Left colon (tissue), 2 donors: ENCODE measurements around the gene TMCO5A. TPM values are rescaled to one million over a fixed set of nuclear protein-coding genes. Genes with fewer than 3 reads are reported as not detected.
A peak's percentile ranks its signal among the peaks of the same experiment; 100 is the strongest.
"Not testable (repeated sequence)": the region's sequence is repeated elsewhere in the genome, so short reads cannot be mapped to it uniquely, and the experiment has no call there.

ENCODE experiments used
- ATAC-seq: fragments of 200-7000 bp; cut with Tn5 transposase; one replicate; pipeline ENCODE4 v1.9.1; 2020; ENCODE audit warnings: mild to moderate bottlenecking, moderate library complexity
- DNase-seq, 2 donors: peaks; one replicate each; pipeline ENCODE4 v3.0.0-alpha.2; 2020
- intact Hi-C, 2 donors: fragments of 100-400 bp; cut with DNase I in 1 of 2; cut with micrococcal nuclease in 1 of 2; formaldehyde crosslinking; loops; one replicate each; pipeline versions ENCODE4 v1.11.2 to v1.14.0; 2022; cut with DNase I, micrococcal nuclease
- total RNA-seq, 2 donors: library from RNA; stranded (reverse); fragmentation: NEBNext Ultra II Directional; extraction: Animal tissue kit (Norgen Biotek cat#: 25700); gene quantifications; one replicate each; pipeline ENCODE4 v1.2.1, GENCODE V29; 2021
- donor health status: DM: no; HTN: no; CAD: no.
- donor health status: DM: yes; HTN: yes; CAD: no.

The TMCO5A gene
- total RNA-seq, 2 donors from 2014 or later, result not detected

DNA sequence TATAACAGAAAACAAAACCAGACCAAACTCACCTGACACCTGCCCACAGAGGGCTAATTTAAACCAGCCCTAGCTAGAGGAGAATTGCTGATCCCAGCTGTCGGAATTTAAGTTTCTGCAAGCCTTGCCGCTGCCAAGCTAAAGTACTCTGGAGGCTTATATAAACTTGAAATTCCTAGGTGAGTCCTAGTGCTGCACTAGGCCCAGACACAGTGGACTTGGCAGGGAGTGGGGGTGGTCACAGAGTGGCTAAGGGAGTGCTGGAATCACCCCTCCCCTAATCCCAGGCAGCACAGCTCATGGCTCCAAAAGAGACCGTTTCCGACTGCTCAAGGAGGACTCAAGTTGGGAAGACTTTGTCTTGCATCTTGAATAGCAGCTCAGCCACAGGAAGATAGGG is 17.6 kb downstream of the TMCO5A start:
- DNase-seq, result no peak
- intact Hi-C loops, result no loop called here
- no peak for ATAC-seq

DNA sequence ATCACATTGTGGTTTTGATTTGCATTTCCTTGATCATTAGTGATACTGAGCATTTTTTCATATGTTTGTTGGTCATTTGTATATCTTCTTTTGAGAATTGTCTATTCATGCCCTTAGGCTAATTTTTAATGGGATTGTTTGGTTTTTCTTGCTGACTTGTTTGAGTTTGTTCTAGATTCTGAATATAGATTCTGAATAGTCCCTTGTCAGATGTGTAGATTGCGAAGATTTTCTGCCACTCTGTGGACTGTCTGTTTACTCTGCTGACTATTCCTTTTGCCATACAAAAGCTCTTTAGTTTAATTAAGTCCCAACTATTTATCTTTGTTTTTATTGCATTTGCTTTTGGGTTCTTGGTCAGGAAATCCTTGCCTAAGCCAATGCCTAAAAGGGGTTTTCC is 26.3 kb downstream of the TMCO5A start:
- ATAC-seq, intact Hi-C loops, DNase-seq: not testable (repeated sequence)

DNA sequence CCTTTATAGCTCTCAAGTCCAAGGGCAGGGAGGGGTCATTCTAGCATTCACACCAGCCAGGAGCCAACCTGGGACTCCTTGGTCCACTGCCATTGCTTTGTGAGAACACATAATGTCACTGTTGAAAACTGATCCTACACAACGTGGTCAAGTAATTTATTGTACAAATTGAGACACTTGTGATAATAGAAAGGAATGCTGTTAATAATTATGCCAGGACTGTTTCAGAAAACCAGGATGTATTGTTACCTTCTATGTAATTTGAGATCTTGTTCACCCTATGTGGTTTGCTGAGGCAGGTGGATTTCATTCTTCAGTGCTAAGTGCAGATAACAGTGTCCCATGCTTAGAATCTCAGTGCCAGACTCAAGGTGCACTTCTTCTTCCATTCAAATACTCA is 33.3 kb downstream of the TMCO5A start:
- ATAC-seq (no peak), DNase-seq (no peak)
- intact Hi-C loops, result no loop called here

DNA sequence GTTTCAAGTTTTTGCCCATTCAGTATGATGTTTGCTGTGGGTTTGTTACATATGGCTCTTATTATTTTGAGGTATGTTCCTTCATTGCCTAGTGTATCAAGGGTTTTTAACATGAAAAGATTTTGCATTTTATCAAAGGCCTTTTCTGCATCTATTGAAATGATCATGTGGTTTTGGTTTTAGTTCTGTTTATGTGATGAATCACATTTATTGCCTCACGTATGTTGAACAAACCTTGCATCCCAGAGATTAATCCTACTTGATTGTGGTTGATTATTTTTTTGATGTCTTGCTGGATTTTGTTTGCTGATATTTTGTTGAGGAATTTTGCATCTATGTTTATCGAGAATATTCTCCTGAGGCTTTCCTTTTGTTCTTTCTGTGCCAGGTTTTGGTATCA is 39.4 kb downstream of the TMCO5A start:
- no peak for ATAC-seq
- intact Hi-C loops, result no loop called here

DNA sequence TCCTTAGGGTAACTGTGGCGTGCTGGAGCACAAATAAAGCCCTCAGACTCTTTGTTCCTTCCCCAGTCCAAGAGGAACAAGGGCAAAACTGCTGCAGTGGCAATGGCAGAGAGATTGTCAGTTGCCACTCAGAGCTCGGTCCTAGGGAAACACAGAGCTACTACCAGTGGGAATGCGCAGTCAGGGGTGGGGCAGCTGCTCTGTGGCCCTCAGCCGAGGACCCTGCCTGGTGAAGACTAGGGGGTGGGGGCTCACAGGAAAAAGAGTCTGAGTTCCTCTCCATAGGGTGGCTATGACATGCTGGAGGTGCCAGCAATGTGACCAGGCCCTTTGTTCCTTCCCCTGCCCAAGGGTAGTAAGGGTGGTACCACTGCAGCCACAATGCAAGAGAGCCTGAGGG is 43.8 kb downstream of the TMCO5A start:
- ATAC-seq, result no peak
- no peak for DNase-seq
- intact Hi-C loops, result no loop called here

More for the DNA sequence above, 39.4 kb downstream of the TMCO5A start:
- DNase-seq, result no peak

DNA sequence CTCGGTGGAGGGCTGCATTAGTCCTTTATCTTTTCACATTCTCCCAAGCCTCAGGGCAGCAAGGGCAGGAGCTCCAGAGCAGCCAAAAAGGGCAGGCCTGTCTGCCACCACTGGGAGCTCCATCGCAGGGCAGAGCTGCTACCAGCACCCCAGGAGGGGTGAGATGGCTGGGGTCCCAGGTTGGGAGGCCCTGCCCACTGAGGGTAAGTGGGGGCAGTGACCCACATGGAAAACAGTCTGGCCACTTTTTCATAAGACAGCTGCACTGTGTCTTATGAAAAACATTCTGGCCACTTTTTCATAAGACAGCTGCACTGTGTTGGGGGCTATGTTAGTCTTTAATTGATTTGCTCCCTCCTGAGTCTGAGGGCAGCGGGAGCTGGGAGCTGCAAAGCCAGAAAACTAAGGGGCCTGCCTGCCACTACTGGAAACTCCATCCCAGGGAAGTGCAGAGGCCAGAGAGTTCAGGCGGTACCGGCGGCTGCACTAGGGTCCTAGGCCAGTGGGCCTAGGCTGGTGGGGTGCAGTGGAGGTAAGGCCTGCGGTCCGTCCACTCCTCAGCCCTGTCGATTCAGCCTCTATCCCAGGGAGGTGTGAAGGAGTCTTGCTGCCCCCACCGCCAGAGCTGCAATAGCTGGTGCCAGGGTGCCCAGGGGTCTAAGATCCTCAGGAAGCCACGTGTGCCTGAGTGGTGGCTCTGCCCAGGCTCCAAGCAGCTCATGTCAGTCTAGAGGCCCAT is 45.4 kb downstream of the TMCO5A start:
- intact Hi-C loops, result no loop called here
- DNase-seq (no peak), ATAC-seq (no peak)

DNA sequence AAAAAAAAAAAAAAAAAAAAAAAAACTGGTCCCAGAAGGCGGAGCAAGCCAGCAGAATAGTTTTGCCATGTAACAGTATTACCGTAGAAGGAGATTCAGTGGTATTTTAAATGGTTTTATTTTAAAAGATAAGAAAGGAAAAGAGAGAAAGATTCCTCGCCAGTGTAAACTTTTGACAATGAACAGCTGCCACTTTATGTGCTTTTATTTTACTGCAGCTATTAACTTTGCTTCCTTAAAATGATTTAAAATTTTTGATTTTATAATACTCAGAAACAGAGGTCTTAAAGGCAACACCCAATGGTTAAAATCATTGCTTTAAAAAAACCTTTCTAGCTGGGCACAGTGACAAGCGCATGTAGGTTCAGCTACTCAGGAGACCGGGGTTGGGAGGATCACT is 46.8 kb downstream of the TMCO5A start:
- ATAC-seq, result no peak
- DNase-seq, result no peak
- intact Hi-C loops, result no loop called here

DNA sequence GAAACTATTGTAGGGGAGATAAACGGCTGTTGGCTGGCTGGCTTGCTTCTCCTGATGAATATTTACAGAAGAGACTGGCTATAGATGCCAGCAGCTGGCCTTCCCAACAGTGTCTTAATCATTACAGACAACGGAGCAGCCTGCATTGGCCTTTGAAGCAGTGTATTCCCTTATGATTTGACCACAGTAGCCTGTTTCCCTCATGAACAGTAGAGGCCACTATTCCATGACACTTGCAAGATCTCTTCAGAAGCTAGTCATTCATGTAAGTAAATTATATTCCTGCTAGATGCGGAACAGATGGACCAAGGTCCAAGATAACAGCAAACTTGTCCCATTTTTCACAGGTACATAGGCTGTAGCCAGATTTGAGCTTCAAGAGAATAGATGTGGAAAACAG is 47.3 kb downstream of the TMCO5A start:
- ATAC-seq (peak; percentile 77), DNase-seq (no peak)
- intact Hi-C loops, result no loop called here

DNA sequence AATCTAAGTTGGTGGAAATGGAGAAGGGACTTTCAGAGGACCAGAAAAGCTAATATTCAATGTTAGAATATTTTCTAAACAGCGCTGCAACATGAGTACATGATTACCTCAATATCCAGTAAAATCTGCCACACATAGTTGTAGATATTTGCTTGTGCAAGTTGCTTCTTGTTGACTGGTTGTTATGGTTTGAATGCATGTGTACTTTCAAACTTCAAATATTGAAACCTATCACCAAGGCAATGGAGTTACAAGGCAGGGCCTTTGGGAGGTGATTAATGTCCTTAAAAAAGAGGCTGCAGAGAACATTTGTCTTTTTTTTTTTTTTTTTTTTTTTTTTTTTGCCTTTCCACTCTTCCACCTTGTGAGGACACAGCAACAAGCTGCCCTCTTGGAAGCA is 49.9 kb downstream of the TMCO5A start:
- ATAC-seq (no peak), DNase-seq (no peak)
- intact Hi-C loops, result no loop called here

DNA sequence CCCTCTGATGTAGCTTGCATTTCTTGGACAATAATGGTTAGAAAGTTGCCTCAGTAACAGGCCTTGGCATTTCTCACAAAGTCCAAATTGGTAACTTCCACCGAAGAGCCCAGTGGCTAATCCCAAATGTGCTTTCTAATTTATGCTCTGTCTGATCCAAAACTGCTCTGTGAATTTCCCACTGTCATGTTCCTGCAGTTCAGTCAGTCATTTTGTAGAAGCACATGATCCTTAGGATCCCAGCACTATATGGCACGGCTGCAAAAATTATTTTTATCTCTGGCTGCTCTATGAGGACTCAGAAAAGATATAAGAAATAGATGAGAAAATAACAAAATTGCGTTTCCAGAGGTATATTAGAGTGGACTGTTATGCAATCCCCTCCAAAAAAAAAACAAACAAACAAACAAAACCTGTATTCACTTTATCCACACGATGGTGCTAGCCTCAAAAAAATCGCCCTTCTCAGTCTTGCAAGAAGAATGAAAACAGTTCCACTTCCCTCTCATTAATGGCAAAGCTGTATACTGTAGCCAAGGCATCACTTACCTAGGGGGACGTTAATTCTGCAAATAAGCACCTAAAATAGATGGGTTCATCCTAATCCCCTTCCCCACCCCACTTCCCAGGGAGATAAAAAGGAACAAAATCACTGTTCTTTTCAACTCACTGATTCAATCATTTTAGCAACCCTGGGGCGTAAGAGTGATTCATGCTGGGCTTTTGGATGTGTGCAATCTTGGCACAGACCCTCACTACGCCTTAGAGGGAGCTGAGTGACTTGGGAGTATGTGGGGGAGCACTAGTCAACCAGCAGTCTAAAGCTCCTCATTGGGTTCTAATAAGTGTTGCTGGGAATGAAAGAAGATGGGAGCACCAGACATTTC is 61.3 kb downstream of the TMCO5A start:
- intact Hi-C loops, result no loop called here
- peak; percentile 65 for ATAC-seq
- DNase-seq, result no peak
